HG03108 (cell line): ENCODE results near the gene PEX11G.
"Not testable (repeated sequence)": the region's sequence is repeated elsewhere in the genome, so short reads cannot be mapped to it uniquely, and the experiment has no call there.

ENCODE experiments used
- ATAC-seq: cut with Tn5 transposase; IDR thresholded peaks from one replicate; pipeline ENCODE4 v1.9.1; 2021; ENCODE audit warnings: moderate library complexity; ENCODE audit not compliant: unreplicated experiment

Gene PEX11G

GRCh38 chr19:7470540-7471305, 18.1 kb downstream of the PEX11G start:
- no peak for ATAC-seq

GRCh38 chr19:7469669-7470285, 19.1 kb downstream of the PEX11G start:
- ATAC-seq, result no peak

DNA sequence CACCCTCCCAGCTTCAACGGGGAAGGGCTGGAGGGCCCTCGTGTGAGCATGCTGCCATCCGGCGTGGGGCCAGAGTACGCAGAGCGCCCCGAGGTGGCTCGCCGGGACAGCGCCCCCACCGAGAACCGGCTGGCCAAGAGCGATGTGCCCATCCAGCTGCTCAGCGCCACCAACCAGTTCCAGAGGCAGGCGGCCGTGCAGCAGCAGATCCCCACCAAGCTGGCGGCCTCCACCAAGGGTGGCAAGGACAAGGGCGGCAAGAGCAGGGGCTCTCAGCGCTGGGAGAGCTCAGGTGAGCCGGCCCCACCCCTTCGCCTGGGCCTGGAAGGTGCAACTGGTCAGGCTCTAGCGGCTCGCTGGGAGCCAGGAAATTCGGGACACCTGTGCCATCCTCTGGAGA, 20.0 kb downstream of the PEX11G start:
- no peak for ATAC-seq

DNA sequence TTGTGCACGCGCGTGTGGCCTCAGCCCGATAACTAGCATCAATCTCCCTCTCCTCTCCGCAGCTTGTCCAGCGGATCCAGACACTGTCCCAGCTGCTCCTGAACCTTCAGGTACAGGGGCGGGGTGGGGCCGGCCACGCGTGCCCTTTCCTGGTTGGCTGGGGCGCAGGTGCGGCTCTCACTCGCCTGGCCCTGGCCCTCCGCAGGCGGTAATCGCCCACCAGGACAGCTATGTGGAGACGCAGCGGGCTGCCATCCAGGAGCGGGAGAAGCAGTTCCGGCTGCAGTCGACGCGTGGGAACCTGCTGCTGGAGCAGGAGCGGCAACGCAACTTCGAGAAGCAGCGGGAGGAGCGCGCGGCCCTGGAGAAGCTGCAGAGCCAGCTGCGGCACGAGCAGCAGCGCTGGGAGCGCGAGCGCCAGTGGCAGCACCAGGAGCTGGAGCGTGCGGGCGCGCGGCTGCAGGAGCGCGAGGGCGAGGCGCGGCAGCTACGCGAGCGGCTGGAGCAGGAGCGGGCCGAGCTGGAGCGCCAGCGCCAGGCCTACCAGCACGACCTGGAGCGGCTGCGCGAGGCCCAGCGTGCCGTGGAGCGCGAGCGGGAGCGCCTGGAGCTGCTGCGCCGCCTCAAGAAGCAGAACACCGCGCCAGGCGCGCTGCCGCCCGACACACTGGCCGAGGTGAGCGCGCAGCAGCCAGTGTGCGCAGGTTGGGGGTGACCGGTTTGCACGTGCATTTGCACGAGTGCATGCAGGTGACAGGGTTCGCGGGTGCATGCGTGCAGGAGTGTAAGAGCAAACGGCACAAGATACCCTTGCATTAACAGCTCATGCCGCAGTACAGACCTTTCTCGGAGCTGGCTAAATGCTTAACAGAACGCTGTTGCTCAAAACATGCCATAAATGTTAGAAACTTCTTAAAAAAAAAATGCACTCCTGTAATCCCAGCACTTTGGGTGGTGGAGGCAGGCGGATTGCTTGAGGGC, 21.5 kb downstream of the PEX11G start:
- no peak for ATAC-seq

GRCh38 chr19:7463575-7463974, 25.3 kb downstream of the PEX11G start:
- no peak for ATAC-seq

GRCh38 chr19:7461841-7462629, 26.8 kb downstream of the PEX11G start:
- ATAC-seq, result no peak

GRCh38 chr19:7460562-7460966, 28.3 kb downstream of the PEX11G start:
- ATAC-seq, result no peak

- no peak for ATAC-seq
Measured at GRCh38 chr19:7459773-7460172, 29.1 kb downstream of the PEX11G start.

DNA sequence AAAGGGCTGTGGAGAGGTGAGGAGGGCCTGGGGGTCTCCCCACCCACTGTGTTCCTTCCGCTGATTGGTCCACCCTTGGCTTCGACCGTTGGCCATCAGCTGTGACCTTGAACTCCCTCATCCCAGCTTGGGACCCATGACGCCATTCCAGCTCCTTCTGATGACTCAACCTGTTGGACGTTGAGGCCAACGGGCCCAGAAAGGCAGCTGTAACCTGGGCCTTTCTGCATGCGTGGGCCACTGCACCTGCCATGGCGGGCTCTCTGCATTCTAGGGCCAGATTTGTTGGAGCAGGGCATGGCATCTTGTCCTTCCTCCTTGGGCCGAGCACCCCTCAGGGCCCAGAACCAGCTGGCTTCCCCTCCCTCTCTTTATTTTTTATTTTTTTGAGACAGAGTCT, 30.2 kb downstream of the PEX11G start:
- ATAC-seq, result no peak

DNA sequence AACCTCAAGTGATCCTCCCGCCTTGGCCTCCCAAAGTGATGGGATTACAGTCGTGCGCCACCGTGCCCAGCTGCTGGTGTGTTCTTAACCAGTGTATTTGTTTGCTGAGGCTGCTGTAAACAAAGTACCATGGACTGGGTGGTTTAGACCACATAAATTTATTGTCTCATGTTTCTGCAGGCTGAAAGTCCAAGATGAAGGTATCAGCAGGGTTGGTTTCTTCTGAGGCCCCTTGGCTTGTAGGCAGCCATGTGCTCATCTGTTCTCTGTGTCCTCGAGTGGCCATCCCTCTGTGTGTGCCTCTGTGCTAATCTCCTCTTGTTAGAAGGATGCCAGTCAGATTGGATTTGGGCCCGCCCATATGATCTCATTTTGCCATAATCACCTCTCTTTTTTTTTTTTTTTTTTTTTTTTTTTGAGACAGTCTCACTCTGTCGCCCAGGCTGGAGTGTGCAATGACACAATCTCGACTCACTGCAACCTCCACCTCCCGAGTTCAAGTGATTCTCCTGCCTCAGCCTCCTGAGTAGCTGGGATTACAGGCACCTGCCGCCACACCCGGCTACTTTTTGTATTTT, 31.8 kb downstream of the PEX11G start:
- no peak for ATAC-seq

DNA sequence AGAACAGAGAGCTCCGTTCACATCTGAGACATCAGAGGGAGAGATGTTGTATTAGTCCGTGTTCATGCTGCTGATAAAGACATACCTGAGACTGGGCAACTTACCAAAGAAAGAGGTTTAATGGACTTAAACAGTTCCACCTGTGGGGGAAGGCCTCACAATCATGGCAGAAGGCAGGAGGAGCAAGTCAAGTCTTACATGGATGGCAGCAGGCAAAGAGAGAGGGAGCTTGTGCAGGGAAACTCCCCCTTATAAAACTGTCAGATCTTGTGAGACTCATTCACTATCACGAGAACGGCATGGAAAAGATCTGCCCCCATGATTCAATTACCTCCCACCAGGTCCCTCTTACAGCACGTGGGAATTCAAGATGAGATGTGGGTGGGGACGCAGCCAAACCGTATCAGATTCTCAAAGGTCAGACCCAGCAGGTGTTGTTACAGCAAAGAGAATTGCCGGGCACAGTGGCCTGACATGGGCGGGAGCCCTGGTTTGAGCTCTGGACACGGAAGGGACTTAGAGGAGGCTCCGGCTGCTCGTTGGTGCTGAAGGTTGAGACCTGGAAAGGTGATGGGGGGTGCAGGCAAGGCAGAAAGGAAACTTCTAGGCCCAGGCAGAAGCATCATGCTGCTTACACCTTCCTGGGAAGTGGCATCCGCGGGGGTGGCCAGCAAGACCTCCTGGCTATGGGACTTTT, 33.1 kb downstream of the PEX11G start:
- no peak for ATAC-seq

DNA sequence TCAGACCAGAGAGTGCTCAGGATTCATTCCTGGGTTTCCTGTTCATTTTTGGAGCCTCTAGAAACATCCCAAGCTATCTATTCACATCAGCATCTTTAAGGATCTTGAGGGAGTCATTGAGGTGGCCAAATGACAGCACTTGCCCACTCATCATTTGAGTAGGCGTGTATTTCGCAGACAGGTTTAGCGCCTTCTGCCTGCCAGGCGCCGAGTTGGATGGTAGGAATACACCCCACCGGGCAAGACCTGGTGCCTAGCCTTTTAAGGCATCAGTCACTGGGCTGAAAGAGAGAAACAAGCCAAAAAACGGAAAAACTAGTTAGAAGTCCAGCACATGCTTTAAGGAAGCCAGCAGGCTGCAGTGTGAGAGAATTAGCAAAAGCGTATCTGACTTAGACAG, 33.8 kb downstream of the PEX11G start:
- no peak for ATAC-seq

DNA sequence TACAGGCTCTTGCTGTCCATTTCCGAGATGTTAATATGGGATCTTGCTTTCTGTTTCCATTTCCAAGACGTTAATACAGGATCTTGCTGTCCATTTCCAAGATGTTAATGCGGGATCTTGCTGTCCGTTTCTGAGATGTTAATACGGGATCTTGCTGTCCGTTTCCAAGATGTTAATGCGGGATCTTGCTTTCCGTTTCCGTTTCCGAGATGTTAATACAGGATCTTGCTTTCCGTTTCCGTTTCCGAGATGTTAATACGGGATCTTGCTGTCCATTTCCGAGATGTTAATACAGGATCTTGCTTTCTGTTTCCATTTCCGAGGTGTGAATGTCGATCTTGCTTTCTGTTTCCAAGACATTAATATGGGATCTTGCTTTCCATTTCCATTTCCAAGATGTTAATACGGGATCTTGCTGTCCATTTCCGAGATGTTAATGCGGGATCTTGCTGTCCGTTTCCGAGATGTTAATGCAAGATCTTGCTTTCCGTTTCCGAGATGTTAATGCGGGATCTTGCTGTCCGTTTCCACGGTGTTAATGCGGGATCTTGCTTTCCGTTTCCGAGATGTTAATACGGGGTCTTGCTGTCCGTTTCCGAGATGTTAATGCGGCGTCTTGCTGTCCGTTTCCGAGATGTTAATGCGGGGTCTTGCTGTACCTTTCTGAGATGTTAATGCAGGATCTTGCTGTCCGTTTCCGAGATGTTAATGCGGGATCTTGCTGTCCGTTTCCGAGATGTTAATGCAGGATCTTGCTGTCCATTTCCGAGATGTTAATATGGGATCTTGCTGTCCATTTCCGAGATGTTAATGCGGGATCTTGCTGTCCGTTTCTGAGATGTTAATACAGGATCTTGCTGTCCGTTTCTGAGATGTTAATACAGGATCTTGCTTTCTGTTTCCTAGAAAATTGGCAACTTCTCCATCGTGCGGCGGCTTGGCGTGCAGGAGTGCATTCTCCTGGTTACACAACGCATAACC, 38.3 kb downstream of the PEX11G start:
- no peak for ATAC-seq

DNA sequence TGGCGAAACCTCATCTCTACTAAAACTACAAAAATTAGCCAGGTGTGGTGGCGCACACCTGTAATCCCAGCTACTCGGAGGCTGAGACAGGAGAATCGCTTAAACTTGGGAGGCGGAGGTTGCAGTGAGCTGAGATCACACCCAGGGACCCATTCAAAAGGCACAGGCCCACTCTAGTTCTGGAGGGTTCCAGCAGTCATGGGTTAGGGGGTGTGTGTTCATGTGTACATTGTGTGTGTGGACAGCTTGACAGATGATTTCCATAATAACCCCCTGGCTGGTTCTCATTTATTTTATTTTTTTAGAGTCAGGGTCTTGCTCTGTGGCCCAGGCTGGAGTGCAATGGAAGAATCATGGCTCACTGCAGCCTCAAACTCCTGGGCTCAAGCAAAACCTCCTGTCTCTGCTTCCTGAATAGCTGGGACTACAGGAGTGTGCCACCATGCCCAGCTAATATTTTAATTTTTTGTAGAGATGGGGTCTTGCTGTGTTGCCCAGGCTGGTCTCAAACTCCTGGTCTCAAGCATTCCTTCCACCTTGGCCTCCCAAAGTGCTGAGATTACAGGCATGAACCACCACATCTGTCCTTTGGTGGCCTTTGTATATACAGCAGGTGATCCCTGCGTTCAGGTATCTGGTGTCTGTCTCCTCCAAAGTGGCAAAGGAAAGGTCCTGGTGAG, 39.3 kb downstream of the PEX11G start:
- ATAC-seq, result not testable (repeated sequence)

GRCh38 chr19:7447648-7448047, 41.2 kb downstream of the PEX11G start:
- no peak for ATAC-seq

GRCh38 chr19:7445104-7445503, 43.7 kb downstream of the PEX11G start:
- ATAC-seq, result no peak

GRCh38 chr19:7444042-7444441, 44.8 kb downstream of the PEX11G start:
- ATAC-seq, result no peak

DNA sequence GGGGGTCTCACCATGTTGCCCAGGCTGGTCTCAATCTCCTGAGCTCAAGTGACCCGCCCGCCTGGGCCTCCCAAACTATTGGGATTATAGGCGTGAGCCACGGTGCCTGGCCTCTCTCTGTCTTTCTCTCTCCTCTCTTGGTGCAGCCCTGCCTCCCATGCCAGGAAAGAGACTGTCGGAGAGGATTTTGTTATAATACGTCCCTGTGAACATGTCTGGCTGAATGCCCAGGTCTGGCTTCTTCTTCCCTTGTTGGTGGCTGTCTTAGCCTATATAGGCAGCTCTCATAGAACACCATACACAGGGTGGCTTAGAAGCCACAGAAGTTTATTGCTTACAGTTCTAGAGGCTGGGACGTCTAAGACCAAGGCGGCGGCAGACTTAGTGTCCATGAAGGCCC, 46.4 kb downstream of the PEX11G start:
- ATAC-seq, result no peak
